Fibroblast of pulmonary artery (primary cell): ENCODE results near the gene TPR.

Source experiments
- DNase-seq: peaks from one replicate; pipeline ENCODE4 v3.0.0-alpha.2; 2010; ENCODE audit warnings: low read depth
- H3K4me3 ChIP-seq: replicated peaks from 2 replicates; pipeline ENCODE4 v1.5.1; 2011; ENCODE audit warnings: low read depth, mild to moderate bottlenecking, control low read depth, low read length, moderate library complexity
- TF ChIP-seq, protein P1 (sequence below): IDR thresholded peaks from 2 replicates; pipeline ENCODE4 v1.5.1; 2011; ENCODE audit warnings: mild to moderate bottlenecking, control low read depth, low read length, inconsistent platforms; ENCODE audit errors: missing control alignments

Gene TPR

GRCh38 chr1:186271032-186271431, 104.0 kb downstream of the TPR start:
- TF ChIP-seq, protein P1, sequence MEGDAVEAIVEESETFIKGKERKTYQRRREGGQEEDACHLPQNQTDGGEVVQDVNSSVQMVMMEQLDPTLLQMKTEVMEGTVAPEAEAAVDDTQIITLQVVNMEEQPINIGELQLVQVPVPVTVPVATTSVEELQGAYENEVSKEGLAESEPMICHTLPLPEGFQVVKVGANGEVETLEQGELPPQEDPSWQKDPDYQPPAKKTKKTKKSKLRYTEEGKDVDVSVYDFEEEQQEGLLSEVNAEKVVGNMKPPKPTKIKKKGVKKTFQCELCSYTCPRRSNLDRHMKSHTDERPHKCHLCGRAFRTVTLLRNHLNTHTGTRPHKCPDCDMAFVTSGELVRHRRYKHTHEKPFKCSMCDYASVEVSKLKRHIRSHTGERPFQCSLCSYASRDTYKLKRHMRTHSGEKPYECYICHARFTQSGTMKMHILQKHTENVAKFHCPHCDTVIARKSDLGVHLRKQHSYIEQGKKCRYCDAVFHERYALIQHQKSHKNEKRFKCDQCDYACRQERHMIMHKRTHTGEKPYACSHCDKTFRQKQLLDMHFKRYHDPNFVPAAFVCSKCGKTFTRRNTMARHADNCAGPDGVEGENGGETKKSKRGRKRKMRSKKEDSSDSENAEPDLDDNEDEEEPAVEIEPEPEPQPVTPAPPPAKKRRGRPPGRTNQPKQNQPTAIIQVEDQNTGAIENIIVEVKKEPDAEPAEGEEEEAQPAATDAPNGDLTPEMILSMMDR: no peak
- no peak overlapping the region for H3K4me3 ChIP-seq
- no peak for DNase-seq
